Activated CD8-positive, alpha-beta T cell treated with anti-CD3 and anti-CD28 coated beads for 36 hours (primary cell): Measurements from ENCODE around the gene APBB2. TPM values are rescaled to one million over a fixed set of nuclear protein-coding genes. Genes with fewer than 3 reads are reported as not detected.

Source experiments
- ATAC-seq: fragments of 200-7000 bp; cut with Tn5 transposase; one replicate; pipeline ENCODE4 v1.10.0; 2021; ENCODE audit warnings: mild to moderate bottlenecking, moderate library complexity
- CTCF ChIA-PET: fragments of 350-600 bp; sonication (Branson Sonifier 250); formaldehyde crosslinking; loops from one replicate; lab custom pipeline; 2021; ENCODE audit warnings: antibody characterized with exemption; lab: Charles Lee
- POLR2A ChIA-PET: fragments of 350-600 bp; sonication (Branson Sonifier 250); formaldehyde crosslinking; loops from one replicate; lab custom pipeline; 2021; ENCODE audit warnings: antibody characterized with exemption; lab: Charles Lee
- DNase-seq: peaks from one replicate; pipeline ENCODE4 v3.0.0-alpha.2; 2020
- H3K27ac Mint-ChIP-seq: one replicate; pipeline ENCODE4 v1.8.0; 2021; ENCODE audit warnings: mild to moderate bottlenecking, mixed read lengths
- H3K27me3 Mint-ChIP-seq: one replicate; pipeline ENCODE4 v1.8.0; 2021; ENCODE audit warnings: mixed read lengths
- H3K36me3 Mint-ChIP-seq: one replicate; pipeline ENCODE4 v1.8.0; 2021; ENCODE audit warnings: low read depth, mixed read lengths
- H3K4me1 Mint-ChIP-seq: one replicate; pipeline ENCODE4 v1.8.0; 2021; ENCODE audit warnings: low read depth, mixed read lengths
- H3K4me3 Mint-ChIP-seq: one replicate; pipeline ENCODE4 v1.8.0; 2021; ENCODE audit warnings: mild to moderate bottlenecking, moderate library complexity, mixed read lengths
- H3K9me3 Mint-ChIP-seq: one replicate; pipeline ENCODE4 v1.8.0; 2021; ENCODE audit warnings: mixed read lengths
- intact Hi-C: fragments of 100-400 bp; cut with micrococcal nuclease; formaldehyde crosslinking; loops from one replicate; pipeline ENCODE4 v1.10.0; 2022
- total RNA-seq, 2 experiments: library from RNA; stranded (reverse); gene quantifications; one replicate each; pipeline ENCODE4 v1.2.3, GENCODE V29; 2021
- TF ChIP-seq, protein P1 (sequence below): fragments of 200-600 bp; IDR thresholded peaks from one replicate; pipeline ENCODE4 v1.8.0; 2022; ENCODE audit warnings: antibody characterized with exemption, mild to moderate bottlenecking

Gene APBB2
- total RNA-seq, 2 experiments from 2014 or later, result 0.89 to 2.3 TPM

DNA sequence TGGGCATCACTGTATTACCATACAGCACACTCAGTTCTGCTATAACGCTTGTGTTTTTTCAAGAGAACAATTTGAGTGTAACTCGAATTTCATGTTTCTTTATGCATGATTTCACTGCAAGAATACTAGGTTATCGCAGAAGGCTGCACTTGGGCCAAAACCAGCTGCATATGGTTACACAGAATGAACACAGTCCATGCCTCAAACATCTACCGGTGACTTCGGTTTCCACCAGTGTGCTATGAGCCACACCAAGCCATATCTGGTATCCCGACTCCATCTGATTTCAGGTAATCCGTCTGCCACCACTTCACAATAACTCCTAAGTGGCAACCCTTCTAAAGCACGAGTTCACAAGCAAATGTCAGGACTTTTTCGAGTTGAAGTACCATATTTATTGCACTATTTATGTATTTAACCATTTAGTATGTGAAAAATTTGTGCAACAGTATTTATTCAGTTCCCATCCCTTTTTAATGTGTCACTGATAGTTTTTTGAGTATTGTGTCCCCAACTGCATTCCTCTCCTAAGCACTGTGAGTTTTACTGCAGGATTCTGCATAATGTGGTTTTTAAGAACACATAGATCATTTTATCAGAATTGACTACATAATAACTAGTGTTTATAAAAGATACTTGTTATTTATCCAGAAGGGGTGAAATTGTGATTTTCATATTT lies 111.8 kb downstream of the APBB2 start:
- ChIA-PET POLR2A (no interaction called here), CTCF (no interaction called here)
- TF ChIP-seq, protein P1, sequence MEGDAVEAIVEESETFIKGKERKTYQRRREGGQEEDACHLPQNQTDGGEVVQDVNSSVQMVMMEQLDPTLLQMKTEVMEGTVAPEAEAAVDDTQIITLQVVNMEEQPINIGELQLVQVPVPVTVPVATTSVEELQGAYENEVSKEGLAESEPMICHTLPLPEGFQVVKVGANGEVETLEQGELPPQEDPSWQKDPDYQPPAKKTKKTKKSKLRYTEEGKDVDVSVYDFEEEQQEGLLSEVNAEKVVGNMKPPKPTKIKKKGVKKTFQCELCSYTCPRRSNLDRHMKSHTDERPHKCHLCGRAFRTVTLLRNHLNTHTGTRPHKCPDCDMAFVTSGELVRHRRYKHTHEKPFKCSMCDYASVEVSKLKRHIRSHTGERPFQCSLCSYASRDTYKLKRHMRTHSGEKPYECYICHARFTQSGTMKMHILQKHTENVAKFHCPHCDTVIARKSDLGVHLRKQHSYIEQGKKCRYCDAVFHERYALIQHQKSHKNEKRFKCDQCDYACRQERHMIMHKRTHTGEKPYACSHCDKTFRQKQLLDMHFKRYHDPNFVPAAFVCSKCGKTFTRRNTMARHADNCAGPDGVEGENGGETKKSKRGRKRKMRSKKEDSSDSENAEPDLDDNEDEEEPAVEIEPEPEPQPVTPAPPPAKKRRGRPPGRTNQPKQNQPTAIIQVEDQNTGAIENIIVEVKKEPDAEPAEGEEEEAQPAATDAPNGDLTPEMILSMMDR, result no peak
- Mint-ChIP-seq H3K36me3 (no peaks in the 10 kb centered on the region), H3K27ac (no peak overlapping the region), H3K4me1 (no peaks in the 10 kb centered on the region), H3K27me3 (peaks cover 4% of the 10 kb centered on the region), H3K4me3 (no peak overlapping the region), H3K9me3 (no peaks in the 10 kb centered on the region)
- intact Hi-C loops, result no loop called here
- ATAC-seq (no peak), DNase-seq (no peak)

DNA sequence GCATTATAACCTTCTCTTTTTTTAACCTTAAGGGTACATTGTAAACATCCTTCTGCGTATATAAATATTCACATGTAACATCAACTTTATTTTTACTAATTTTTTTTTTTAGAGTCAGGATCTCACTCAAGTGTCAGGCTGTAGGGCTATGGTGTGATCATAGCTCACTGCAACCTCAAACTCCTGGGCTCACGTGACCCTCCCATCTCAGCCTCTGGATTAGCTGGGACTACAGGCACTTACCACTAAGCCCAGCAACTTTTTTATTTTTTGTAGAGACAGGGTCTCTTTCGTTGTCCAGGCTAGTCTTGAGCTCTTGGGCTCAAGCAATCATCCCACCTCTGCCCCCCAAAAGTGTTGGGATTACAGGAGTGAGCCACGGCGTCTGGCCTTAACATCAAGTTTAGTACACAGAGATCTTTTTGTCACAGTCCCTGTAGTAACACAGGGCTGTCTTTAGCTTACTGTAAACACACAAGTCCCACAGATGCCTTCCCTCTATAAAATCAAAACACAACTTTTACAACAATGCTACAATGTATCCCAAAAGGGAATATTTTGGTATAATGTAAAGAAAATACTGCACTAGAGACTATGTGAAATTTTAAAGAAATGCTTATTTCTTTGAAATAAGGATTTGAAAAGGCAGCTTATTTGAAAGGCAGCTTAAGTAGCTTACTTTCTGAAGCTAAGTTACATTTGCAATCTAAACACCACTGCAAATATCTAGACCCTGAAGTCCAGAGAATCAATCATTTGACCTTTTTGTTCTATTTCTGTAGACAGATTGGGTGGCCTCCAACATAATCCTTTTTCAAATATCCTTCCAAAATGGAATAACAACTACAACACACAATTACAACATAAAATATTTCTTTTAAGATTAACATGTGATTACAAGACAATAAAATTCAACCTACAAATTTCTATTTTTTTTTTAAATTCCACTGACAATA lies 116.0 kb downstream of the APBB2 start:
- Mint-ChIP-seq H3K27me3 (peaks cover 3% of the 10 kb centered on the region), H3K9me3 (no peaks in the 10 kb centered on the region), H3K27ac (no peak overlapping the region), H3K4me1 (no peaks in the 10 kb centered on the region), H3K36me3 (no peaks in the 10 kb centered on the region), H3K4me3 (no peak overlapping the region)
- ChIA-PET CTCF (interaction anchor here (0.8 kb wide), 1 partner anchor 174 kb away, joined by 3 read pairs; no protein-coding TSS in a partner anchor), POLR2A (no interaction called here)
- intact Hi-C loops, result no loop called here
- DNase-seq, result no peak
- no peak for ATAC-seq
- TF ChIP-seq, protein P1, result no peak

DNA sequence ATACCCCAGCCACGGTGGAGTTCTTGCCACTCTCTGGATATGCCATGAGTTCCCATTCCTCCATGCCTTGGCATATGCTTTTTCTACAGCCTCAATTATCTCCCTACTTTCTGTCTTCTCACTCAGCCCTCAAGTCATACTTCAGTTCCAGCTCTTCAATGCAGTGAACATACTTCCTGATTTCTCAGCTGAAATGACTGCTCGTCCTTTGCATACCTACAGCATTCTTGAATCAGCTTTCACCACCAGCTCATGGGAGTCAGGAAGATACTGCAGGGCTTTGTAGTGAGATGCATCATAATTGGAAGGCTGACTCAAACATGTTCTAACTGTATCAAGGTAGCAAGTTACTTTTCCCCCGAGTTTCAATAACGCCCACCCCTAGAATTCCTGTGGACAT lies 118.4 kb downstream of the APBB2 start:
- ATAC-seq, result no peak
- POLR2A ChIA-PET, result no interaction called here
- DNase-seq, result no peak
- CTCF ChIA-PET, result no interaction called here
- Mint-ChIP-seq H3K36me3 (no peaks in the 10 kb centered on the region), H3K27me3 (peaks cover 3% of the 10 kb centered on the region), H3K4me1 (no peaks in the 10 kb centered on the region), H3K27ac (no peak overlapping the region), H3K4me3 (no peak overlapping the region), H3K9me3 (no peaks in the 10 kb centered on the region)
- intact Hi-C loops, result no loop called here
- TF ChIP-seq, protein P1, result no peak

DNA sequence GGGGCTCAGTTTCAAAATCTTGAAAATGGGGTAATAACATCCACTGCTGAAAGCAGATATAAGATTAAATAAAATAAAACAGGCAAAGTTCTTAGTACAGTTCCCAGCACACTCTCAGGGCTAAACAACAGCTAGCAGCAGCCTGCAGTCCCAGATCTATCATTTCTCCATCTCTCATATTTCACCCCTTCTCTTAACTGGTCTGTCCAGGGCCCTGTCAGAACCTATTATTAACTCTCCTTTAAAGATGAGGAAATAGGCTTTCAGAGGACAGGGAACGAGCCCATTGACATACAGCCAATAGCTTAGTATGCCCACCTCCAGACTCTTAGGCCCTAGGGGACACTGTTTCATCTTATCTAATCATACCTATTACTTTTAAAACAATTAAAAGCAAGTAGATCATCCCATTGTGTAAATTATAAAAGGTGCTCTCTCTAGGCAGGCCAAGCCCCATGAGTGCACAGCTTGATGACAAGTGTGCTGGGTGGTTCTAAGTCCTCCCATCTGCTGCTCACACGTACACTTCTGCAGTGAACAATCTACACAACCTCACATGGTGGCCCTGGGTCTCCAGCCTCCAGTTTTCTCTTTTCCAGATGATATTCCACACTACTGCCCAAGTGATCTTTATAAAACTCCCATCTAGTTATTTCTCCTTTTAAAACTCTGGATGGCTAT lies 119.0 kb downstream of the APBB2 start:
- no peaks in the 10 kb centered on the region for H3K4me1 Mint-ChIP-seq
- TF ChIP-seq, protein P1, result no peak
- no peaks in the 10 kb centered on the region for H3K9me3 Mint-ChIP-seq
- intact Hi-C loops, result no loop called here
- ChIA-PET CTCF (no interaction called here), POLR2A (no interaction called here)
- DNase-seq (no peak), ATAC-seq (no peak)
- peaks cover 5% of the 10 kb centered on the region for H3K27me3 Mint-ChIP-seq
- H3K4me3 Mint-ChIP-seq, result no peak overlapping the region
- no peaks in the 10 kb centered on the region for H3K36me3 Mint-ChIP-seq
- H3K27ac Mint-ChIP-seq, result no peak overlapping the region
